Measurements from ENCODE around the gene MINDY4.

The MINDY4 gene

DNA sequence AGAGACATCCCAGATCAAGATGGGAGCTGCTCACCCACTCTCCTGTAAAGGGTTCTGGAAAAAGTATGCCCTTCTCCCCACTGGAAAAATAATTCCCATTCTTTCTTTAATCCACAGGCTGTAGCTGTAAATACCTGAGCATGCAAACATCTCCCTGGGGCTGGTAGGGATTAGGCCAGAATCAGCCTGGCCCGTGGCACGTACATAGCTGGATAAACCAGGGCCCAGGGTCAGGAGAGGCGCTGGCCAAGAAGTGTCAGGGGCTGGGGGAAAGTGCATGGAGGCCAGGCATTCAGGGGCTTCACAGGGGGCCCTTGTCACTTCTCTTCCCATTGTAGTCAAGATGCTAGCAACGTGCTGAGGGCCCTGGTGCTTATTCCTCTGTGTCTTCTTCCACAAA is 109.7 kb downstream of the MINDY4 start:
- FAIRE-seq: no peak

DNA sequence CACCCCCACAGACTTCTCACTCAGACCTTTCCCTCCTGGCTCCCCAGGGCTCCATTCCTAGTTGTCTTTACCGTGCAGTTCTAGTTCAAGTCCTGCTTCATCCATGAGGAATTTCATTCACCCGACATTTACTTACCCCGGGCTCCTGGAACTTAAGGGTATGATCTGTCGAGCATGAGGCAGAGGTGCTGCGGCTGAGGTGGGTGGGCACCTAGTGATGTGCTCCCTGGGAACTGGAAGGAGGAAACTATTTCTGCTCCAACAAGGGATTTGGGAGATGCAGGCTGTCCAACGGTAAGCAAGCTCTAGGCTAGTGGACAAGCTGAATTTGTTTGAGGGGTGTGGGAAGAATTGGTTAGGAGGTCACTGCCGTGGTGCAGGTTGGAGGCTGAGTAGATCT is 110.2 kb downstream of the MINDY4 start:
- no peak for FAIRE-seq

DNA sequence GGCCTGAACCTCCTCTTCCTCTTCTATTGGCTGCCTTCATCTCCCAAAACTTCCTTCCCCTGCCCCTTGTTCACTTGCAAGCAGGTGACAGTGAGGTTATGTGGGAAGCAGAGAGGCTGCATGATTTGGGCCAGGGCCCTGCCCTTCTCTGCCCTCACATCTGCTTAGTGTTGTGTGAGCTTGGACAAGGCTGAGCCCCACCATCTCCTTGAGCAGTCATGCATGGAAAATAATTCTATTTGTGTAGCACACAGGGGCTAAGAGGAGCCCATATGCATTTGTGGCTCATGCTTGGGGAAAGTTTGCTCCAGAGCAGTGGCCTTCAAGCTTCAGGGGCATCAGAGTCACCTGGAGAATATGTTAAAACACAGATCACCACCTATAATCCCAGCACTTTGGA is 113.7 kb downstream of the MINDY4 start:
- no peak for FAIRE-seq

DNA sequence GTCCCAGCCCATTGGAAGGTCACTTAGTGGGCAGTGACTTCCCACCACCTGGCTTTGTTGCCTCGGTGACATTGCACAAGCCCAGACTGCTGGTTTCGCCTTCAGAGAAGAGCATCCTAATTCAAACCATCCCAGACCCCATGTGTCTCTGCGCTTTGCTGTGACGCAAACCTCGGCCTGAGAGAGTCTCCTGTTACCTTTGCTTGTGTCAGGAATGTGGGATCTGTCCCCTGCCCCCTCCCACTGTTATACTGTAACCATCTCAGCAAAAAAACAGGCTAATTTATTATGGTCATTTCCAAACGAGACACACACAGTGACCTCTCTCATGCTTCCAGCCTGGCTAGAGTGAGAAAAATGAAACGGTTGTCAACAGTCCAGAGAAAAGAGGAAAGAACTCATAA is 115.4 kb downstream of the MINDY4 start:
- no peak for FAIRE-seq

DNA sequence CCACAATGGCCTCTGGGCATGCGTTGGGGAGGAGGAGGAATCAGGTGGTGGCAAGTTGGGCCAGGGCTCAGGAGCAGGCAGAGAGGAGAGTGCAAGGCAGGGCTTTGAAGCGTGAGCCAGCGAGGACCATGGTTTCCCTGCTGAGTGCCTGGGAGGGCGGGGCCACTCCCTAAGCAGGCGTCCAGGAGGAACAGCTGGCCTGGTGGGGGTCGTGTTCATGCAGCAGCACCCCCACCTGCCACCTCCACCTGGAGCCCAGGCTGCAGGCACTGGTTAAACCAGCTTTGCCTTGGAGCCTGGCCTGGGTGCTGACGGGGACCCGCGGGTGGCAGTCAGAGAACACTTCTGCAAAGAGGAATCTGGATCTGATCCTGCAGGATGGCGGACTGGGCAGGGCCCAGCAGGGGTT is 116.3 kb downstream of the MINDY4 start:
- no peak for FAIRE-seq

- FAIRE-seq: no peak
Measured at GRCh38 chr7:30888747-30889146, 117.5 kb downstream of the MINDY4 start.

DNA sequence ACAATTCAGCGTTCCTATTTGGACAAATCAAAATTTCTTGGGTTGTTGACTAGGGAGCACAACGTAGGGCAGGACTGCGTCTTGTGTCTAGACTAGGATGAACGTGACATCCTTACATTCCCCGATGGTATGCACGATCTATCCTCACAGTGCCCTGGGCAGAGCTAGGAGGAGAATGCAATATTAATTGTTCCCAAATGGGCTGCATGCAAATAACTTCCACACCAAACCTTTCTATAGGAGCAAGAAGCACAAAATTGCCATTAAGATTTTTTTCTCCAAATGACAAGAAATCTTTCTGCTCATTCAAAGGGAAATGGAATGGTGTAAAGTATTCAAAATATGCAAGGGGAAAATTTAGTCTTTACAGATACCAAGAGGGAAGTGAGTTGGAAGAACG is 119.0 kb downstream of the MINDY4 start:
- FAIRE-seq: no peak

DNA sequence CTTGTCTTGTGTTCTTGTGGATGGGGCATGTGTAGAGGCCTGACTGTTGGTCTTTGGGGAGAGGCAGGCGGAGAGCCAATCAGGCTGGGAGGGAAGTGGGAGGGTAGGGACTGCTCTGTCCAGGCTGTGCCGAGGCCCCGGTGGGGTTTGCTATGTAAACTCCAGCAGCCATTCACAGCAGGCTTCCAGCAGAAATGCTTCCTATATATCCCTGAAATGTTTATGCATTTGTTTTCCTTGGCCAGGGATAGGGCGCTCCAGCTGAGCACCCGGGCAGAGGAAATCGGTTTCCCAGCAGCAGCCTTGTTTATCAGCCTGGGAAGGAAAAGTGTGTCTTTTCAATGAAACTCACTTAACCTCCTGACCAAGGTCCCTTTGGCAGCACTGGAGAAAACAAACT is 122.1 kb downstream of the MINDY4 start:
- no peak for FAIRE-seq

DNA sequence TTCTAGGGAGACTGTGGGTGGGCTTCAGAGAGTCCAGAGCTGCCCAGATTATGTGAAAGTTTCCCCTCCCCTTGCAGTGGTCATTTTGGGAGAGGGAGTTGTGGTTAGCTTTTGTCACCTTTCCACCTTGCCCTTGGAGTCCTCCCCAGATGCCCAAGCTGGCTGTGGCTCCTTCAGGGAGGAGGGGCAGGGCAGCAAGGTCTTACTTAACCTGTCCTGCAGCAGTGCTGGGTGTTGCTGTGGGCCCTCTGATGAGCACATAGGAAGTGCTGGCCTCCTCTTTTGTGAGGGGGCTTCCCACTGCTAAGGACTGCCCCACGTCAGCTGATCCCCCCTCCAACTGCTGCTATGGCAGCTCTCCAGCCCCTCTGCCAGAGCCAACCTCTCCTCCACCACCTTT is 122.8 kb downstream of the MINDY4 start:
- no peak for FAIRE-seq

DNA sequence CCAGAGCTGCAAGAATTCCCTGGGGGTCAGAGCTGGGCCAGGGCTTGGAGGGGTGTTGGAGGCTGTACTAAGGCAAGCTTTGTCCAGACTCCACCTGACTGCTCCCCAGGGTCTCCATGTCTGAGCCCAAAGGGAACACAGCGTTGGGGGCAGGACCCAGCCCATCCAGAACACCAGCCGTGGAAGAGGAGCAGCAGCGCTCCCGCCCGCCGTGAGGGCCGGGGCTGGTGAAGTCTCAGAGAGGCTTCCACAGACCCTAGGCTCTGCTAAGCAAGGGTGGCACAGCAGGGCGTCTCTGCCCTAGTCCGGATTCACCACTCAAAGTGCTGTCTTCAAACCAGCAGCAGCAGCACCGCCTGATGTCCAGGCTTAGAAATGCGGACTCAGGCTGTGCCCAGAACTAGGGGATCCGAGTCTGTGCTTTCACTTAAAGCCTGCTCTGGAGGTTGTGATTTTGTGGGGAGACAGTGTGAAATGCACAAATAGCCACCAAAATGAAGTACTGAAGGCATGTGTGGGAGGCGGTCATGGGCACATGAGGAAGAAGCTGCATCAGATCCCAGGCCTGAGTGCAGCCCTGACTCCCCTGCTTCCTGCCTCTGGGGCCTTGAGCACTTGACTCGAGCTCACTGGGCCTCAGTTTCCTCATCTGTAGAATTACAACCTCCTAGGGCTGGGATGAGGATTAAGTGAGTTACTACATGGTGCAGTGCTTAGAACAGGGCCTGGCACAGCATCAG is 123.8 kb downstream of the MINDY4 start:
- FAIRE-seq: no peak

GRCh38 chr7:30896036-30896435 is 124.8 kb downstream of the MINDY4 start:
- FAIRE-seq: no peak

DNA sequence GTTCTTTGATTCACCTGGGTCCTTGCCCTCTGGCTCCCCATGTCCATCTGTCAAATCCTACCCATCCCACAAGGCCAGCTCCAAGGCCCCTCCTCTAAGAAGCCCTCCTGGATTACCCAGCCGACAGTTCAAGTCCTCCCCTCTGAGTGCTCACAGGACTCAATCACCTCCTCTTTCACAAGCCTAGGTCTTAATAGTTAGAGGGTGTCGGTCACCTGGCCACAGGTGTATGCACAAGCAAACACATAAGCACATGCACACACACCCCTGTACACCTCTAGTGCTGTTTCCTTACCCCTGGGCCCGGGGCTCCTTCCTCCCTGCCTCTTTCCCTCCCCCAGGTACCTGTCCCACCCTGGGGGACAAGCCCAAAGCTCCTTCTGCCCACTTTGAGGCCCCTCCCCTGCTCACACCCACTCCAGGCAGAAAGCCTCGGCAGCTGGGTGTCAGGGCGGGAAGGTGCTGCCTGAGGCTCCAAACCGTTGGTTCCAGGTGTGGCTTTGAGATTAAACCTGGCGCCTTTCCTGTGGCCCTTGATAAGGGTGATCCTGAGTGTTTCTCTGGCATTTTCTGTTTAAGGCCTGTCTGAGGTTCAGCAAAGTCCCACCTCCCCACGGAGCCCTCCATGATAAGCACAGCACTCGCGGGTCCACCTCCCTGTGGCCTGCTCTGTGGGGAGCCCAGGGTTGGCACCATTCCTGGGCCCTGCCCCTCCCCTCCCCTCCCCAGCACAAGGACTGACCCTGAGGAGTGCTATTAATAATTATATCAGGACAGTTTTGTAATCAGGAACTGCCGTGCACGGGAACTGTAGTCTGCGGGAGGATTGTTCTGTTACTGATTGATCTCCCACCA is 125.8 kb downstream of the MINDY4 start:
- no peak for FAIRE-seq

DNA sequence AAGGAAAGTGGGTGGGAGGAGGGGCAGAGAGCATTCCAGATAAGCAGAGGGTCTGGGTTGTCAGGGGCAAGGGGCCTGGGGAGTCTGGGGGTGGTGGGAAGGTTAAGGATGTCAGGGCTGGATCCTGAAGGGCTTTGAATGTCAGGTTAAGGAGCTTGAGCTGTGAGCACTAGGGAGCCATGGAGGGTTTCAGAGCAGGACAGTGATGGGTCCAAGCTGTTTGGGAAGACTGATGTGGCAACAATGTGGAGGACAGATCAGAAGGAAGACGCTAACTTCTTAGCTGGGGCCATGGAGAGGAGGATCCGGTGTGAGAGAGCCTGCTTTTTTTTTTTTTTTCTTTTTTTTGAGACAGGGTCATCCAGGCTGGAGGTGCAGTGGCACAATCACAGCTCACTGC is 126.6 kb downstream of the MINDY4 start:
- FAIRE-seq: no peak

DNA sequence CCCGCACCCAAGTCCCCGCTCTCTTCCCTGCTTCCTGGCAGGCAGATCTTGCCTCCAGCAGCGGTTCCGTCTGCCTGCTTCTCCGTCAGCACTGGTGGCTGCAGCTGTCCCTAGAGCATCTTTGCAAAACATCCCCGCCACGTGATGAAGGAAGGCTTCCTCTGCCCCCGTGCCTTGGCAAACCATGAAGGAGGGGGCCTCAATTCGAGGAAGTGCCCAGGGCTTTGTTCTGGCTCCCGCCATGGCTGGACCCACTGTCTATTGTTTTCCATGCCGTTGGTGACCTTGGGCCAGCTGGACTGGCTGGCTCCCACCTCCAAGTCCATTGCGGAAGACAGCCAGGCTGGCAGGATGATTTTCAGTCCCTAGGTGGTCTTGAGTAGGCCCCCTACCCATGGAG is 127.2 kb downstream of the MINDY4 start:
- FAIRE-seq: no peak

- FAIRE-seq: no peak
Measured at GRCh38 chr7:30899066-30899465, 127.8 kb downstream of the MINDY4 start.

DNA sequence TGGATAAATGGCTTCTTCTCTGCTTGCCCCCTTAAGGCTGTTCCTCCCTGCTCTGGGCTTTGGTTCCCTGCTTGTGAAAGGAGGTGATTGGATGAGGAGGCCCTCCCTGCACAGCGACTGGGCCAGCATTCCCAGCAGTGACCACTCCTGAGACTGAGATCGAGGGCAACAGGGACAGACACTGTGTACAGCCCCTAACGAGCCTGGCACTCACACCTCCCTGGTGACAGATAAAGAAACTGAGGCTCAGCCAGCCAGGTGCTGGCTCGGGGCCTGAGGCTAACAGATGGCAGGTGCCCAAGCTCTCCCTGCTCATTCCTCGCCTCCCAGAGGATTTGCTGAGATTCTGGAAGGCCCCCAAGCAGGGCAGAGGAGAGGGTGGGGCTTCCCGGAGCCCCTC is 128.4 kb downstream of the MINDY4 start:
- FAIRE-seq: no peak

GRCh38 chr7:30900053-30900452 is 128.8 kb downstream of the MINDY4 start:
- FAIRE-seq: no peak

DNA sequence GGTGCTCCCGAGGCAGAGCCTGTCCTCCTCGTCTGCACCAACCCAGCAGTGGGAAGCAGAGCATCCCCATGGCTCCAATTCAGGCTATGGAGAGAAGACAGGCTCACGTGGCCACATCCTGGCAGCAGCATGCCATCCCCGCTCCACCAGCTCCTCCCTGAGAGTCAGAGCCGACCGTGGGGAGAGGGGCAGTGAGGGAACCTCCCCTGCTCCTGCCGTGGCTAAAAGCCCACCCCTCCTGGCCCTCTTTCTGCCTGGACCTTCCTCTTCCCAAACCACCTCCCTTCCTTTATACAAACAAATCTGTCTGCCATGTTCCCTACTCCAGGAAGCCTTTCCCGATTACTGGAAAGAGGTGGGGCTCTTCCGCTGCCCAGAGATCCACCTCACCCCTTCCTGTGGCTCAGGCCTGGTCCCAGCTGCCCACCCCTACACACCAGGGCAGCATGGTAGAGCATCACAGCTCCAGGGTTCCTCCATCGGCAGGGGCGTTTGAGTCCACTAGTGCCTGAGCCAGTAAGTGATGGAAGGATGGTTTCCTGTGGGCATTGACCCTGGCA is 129.7 kb downstream of the MINDY4 start:
- no peak for FAIRE-seq

- FAIRE-seq: no peak
Measured at GRCh38 chr7:30901856-30902255, 130.6 kb downstream of the MINDY4 start.

DNA sequence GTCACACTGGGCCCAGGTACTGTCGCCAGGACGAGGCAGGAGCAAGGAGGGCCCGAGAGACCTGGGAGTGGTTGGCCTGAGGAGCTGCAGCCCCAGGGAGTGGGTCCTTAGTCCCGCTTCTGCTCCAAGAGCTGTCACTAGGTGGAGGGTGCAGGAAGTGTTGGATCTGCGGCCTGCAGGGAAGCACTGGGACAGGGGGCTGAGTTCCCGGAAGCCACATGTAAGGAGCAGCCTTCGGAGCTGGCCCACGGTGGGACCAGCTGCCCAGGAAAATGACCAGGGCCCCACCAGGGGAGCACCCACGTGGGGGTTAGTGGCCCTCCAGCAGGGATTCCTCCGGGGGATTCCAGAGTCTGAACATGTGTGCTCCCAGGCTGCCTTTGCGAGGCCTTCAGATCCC is 131.2 kb downstream of the MINDY4 start:
- no peak for FAIRE-seq

- FAIRE-seq: no peak
Measured at GRCh38 chr7:30903146-30903545, 131.9 kb downstream of the MINDY4 start.

DNA sequence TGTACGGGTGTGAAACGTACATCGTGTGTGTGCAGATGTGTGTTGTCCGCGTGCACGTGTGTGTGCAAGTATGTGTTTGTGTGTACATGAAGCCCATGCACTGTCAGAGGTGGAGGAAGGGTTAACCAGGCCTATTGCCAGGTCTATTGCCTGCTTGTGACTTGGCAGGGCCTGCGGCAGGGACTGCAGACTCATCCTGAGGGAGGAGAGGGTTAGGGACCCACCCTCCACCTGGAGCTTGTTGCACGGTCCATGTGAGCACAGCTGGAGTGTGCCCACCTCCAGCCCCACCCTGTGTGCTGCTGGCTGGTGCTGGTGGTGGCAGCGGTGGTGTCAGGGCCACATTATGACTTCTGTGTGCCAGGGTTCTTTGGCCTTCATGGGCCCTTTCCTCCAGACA is 133.3 kb downstream of the MINDY4 start:
- no peak for FAIRE-seq

DNA sequence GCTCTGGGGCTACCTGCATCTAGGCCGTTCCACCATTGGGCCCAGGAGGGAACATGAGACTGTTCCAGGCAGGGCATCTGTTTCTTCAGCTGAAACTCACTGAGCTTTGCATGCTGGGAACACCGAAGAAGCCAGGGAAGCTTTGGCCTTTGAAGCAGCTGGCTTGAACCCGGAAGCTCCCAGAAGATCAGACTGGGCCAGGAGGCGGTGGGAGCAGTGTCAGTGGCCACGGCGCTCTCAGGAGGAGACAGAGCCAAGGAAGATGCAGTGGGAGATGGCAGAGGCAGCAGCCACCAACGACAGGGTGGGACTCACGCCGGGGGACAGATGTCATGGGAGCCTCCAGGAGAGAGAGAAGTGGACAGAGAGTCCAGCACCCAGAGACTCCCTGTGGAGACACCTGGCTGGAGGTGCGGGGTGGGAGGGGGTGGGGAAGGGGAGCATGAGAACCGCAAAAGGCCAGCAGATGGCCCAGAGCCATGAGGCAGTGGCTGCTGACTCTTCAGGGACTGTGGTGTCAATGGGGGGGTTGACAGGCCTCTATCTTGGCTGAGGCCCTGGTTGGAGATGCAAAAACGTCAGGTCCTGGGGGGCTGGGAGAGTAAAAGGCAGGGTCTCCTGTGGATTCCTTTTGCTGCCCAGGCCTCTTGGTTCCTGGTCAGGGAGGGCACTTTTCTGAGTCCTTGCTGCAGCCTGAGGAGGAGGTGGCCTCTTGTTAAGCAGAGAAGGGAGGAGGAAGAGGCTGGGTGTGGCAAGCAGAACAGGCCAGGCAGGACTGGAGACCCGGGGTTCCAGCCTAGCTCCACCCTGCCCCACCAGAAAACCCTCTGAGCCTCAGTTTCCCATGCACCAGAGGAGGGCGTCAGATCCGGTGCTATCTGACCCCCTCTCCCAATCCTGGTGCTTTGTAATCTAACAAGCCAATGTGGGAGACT is 134.1 kb downstream of the MINDY4 start:
- no peak for FAIRE-seq

Data from A204.1 (cell line).